MM.1S (cell line): ENCODE results near the gene PPP6R3.

ENCODE experiments used
- CTCF ChIP-seq: fragments of 300-600 bp; sonication (generic); IDR thresholded peaks from 2 replicates; pipeline ENCODE4 v1.5.1; 2016; ENCODE audit warnings: antibody characterized with exemption, low read length, mixed read lengths
- EZH2 ChIP-seq: fragments of 300-600 bp; sonication (generic); optimal IDR thresholded peaks from 2 replicates; pipeline ENCODE3; 2017; ENCODE audit warnings: low read depth, mild to moderate bottlenecking, antibody characterized with exemption, low read length, mixed read lengths
- EZH2phosphoT487 ChIP-seq: fragments of 300-600 bp; sonication (generic); IDR thresholded peaks from 2 replicates; pipeline ENCODE4 v1.6.1; 2018; ENCODE audit warnings: antibody characterized with exemption, low read length

GRCh38 chr11:68457216-68457897 is 3.2 kb upstream of the PPP6R3 start:
- TF ChIP-seq CTCF: no peak
- no peak for TF ChIP-seq EZH2phosphoT487
- TF ChIP-seq EZH2: no peak
